SK-N-MC (cell line): Measurements from ENCODE around the gene AHCTF1.

Experiments
- EZH2 ChIP-seq: fragments of 200-600 bp; sonication (generic); IDR thresholded peaks from one replicate; pipeline ENCODE4 v1.6.1; 2017; ENCODE audit warnings: antibody characterized with exemption
- POLR2AphosphoS5 ChIP-seq: IDR thresholded peaks from 2 replicates; pipeline ENCODE4 v1.6.1; 2012; ENCODE audit warnings: mild to moderate bottlenecking, low read depth, low read length, borderline replicate concordance

- TF ChIP-seq POLR2AphosphoS5 (no peak; the same call in 1 of the 2 replicates), EZH2 (no peak)
Observed at GRCh38 chr1:246827396-246827795, 104.4 kb downstream of the AHCTF1 start.
